Chondrocyte (in vitro differentiated cells): Measurements from ENCODE around the gene NR3C2. TPM values are rescaled to one million over a fixed set of nuclear protein-coding genes. Genes with fewer than 3 reads are reported as not detected.

Source experiments
- DNase-seq: peaks from one replicate; pipeline ENCODE4 v3.0.0; 2021; ENCODE audit warnings: mixed read lengths, low spot score
- H3K27ac Mint-ChIP-seq: one replicate; pipeline ENCODE4 v1.8.0; 2021; ENCODE audit warnings: mild to moderate bottlenecking, moderate library complexity, mixed read lengths; ENCODE audit not compliant: unreplicated experiment
- H3K27me3 Mint-ChIP-seq: 2 replicates; pipeline ENCODE4 v1.8.0; 2021; ENCODE audit warnings: low read depth, mixed read lengths
- H3K36me3 Mint-ChIP-seq: 2 replicates; pipeline ENCODE4 v1.8.0; 2021; ENCODE audit warnings: low read depth, mixed read lengths
- H3K4me1 Mint-ChIP-seq: 2 replicates; pipeline ENCODE4 v1.8.0; 2021; ENCODE audit warnings: low read depth, mild to moderate bottlenecking, mixed read lengths
- H3K4me3 Mint-ChIP-seq: one replicate; pipeline ENCODE4 v1.8.0; 2021; ENCODE audit warnings: mild to moderate bottlenecking, moderate library complexity, mixed read lengths; ENCODE audit not compliant: unreplicated experiment
- H3K9me3 Mint-ChIP-seq: 2 replicates; pipeline ENCODE4 v1.8.0; 2021; ENCODE audit warnings: low read depth, mixed read lengths
- CTCF ChIP-seq: fragments of 200-600 bp; sonication (generic); IDR thresholded peaks from 2 replicates; pipeline ENCODE4 v1.5.0; 2021; ENCODE audit warnings: antibody characterized with exemption, mild to moderate bottlenecking, moderate library complexity
- total RNA-seq: library from RNA; stranded (reverse); gene quantifications from 3 replicates; pipeline ENCODE4 v1.2.1, GENCODE V29; 2021

The NR3C2 gene
- total RNA-seq, 1 donor from 2014 or later: 0.20 TPM

DNA sequence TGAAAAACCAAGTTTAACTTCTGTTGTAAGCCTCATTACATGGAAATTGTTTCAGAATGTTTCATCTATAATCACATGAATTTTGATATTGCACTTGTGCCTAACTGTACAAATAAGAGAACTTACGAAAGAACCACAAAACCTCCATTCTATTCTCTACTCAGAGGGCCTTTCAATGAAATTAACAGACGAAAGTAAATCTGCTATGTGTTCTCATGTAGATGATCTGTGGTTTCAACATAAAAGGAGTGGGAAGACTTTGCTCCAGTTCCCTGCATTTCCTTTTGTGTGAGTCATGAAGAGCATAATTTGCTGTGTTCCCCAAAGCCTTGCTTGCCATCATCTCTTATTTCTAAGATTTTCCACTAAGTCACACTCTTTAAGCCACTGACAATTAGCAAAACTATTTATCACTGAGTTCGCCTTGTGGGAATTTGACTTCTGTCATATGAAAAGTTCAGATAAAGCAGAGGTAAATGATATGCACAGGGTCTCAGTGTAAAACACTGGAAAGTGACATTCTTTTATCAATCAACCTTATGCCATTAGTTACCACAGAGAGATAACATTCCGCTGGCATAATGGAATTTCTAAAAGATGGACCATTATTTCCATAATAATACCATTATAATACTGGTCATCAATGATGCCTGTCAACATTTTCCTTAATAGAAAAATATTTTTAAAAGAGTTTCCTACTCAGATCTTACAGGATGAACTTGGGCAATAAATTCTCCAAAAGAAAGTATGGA lies 329.8 kb downstream of the NR3C2 start:
- H3K9me3 Mint-ChIP-seq: peaks cover 3% of the 10 kb centered on the region
- peaks cover 30% of the 10 kb centered on the region for H3K4me1 Mint-ChIP-seq

DNA sequence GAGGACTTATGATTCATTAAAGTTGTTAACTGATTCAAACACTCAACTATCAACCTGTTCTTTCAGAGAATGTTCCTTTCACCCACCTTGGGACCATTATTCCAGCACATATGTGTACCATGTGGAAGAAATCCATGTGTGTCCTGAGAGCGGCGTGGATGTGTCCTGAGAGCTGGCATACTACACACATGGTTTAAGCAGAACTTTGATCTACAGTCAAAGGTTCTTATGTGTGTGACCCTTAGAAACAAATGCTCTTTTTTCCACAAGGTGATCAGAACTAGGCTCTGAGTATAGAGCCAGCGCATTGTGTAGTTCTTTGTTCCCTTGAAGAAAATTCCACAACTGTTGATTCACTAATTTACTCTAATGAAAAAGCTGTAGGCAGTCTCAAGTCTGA lies 332.0 kb downstream of the NR3C2 start:
- TF ChIP-seq CTCF: no peak
- Mint-ChIP-seq H3K4me3 (no peak overlapping the region), H3K36me3 (peaks cover 4% of the 10 kb centered on the region), H3K27ac (no peak overlapping the region), H3K4me1 (peaks cover 12% of the 10 kb centered on the region), H3K27me3 (no peaks in the 10 kb centered on the region), H3K9me3 (peaks cover 26% of the 10 kb centered on the region)
- no peak for DNase-seq

More for the DNA sequence above, 329.8 kb downstream of the NR3C2 start:
- Mint-ChIP-seq H3K4me3 (no peak overlapping the region), H3K27me3 (no peaks in the 10 kb centered on the region), H3K36me3 (no peaks in the 10 kb centered on the region), H3K27ac (no peak overlapping the region)
- no peak for DNase-seq
- TF ChIP-seq CTCF: no peak

- no peak overlapping the region for H3K4me3 Mint-ChIP-seq
- TF ChIP-seq CTCF: no peak
- H3K27me3 Mint-ChIP-seq: no peaks in the 10 kb centered on the region
- DNase-seq: no peak
- no peak overlapping the region for H3K27ac Mint-ChIP-seq
- peaks cover 12% of the 10 kb centered on the region for H3K4me1 Mint-ChIP-seq
- H3K36me3 Mint-ChIP-seq: peaks cover 4% of the 10 kb centered on the region
- peaks cover 30% of the 10 kb centered on the region for H3K9me3 Mint-ChIP-seq
Measured at GRCh38 chr4:148109216-148109615, 333.0 kb downstream of the NR3C2 start.

DNA sequence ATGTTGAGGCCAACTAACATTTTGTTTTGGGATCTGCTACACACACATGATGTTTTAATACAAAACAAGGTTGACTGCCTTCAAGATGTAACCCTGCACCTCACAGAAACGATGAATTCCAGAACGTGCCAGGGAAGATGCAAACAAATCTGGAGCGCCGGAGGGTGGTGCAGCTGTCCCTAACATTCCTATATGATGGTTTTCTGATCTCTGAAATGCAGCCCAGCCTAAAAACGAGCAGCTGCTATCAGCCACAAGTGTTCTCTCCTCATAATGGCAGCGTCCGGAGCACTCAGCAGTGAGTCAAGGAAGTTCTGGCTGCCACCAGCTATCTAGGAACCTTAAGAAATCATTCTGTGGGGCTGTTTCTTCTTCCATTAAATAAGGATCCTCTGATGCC lies 333.4 kb downstream of the NR3C2 start:
- Mint-ChIP-seq H3K27ac (no peak overlapping the region), H3K4me1 (peaks cover 12% of the 10 kb centered on the region), H3K36me3 (peaks cover 6% of the 10 kb centered on the region), H3K4me3 (no peak overlapping the region), H3K9me3 (peaks cover 33% of the 10 kb centered on the region), H3K27me3 (no peaks in the 10 kb centered on the region)
- no peak for TF ChIP-seq CTCF
- no peak for DNase-seq

DNA sequence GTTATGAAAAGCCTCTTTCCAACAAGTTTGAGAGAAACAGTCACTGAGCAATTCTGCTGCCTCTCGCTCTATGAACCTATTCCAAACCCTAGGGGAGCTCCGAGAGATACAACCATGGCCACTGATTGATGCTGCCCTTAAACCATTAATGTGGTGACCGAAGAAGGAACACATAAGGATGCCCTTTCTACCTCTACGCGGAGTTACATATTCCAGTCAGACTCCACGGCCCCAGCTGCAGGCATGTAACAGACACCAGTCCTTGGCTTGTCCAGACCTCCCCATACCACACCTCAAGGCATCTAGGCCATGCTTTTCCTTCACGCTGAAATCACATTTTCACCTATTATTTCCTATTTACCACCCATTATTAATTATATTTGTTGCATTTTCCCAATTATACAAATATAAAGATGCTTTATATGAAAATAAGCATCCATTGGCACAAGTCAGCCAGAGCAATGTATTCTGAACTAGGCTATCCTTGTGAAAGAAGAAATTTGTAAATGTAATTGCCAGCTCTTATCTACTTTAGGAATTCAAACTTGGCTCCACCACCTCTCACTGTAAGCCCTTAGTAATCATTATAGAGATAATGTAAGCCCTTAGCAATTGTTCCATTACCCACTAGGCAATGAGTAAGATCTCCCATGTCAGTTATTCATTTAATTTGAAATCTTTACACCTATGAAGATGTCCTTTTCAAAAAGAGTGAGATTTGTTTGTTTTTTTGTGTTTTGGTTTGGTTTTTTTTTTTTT lies 338.4 kb downstream of the NR3C2 start:
- Mint-ChIP-seq H3K36me3 (peaks cover 10% of the 10 kb centered on the region), H3K27me3 (no peaks in the 10 kb centered on the region), H3K4me3 (no peak overlapping the region), H3K27ac (no peak overlapping the region), H3K4me1 (no peaks in the 10 kb centered on the region), H3K9me3 (peaks cover 45% of the 10 kb centered on the region)
- no peak for DNase-seq
- TF ChIP-seq CTCF: no peak
